ENCODE results near the gene KIF15.
"Not testable (repeated sequence)": the region's sequence is repeated elsewhere in the genome, so short reads cannot be mapped to it uniquely, and the experiment has no call there.

The KIF15 gene

DNA sequence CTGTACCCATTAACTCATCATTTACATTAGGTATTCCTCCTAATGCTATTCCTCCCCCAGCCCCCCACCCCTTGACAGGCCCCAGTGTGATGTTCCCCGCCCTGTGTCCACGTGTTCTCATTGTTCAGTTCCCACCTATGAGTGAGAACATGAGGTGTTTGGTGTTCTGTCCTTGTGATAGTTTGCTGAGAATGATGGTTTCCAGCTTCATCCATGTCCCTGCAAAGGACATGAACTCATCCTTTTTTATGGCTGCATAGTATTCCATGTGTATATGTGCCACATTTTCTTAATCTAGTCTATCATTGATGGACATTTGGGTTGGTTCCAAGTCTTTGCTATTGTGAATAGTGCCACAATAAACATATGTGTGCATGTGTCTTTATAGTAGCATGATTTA lies 54.7 kb downstream of the KIF15 start:
- not testable (repeated sequence) for DNase-seq (ENCODE audit: low read depth, low spot score)

DNA sequence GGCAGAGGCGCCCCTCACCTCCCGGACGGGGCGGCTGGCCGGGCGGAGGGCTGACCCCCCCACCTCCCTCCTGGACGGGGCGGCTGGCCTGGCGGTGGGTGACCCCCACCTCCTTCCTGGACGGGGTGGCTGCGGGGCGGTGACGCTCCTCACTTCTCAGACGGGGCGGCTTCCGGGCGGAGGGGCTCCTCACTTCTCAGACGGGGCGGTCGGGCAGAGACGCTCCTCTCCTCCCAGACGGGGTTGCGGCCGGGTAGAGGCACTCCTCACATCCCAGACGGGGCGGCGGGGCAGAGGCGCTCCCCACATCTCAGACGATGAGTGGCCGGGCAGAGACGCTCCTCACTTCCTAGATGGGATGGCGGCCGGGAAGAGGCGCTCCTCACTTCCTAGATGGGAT lies 59.6 kb downstream of the KIF15 start:
- DNase-seq (ENCODE audit: low read depth, low spot score) = not testable (repeated sequence)

DNA sequence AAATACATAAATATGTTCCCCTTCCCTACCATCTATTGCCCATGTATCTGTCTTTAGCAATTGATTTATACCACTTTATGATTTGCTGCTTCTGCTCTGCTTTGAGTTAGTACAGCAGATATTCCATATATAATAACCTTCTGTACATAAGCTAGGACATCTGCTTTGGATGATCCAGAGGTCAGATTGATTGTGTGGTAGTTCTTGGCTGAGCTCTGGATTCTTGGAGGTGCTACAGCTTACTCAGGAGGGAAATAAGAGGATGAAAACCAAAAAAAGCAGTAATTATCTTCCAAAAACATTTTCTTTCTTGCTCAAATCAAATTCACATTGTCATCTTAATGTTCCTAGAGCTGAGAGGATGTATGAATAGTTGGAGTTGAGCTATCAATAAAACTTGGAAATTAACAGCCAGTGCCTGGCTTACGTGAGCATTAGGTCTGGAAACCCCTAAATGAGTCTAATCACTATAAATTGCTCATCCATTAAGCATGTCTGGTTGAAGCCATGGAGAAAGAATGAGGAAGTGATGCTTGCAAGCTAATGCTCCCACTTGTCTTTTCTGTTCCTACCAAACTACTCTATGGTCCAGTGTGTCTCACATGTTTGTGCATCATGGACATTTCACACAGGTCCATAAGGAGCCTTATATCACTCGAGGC lies 63.8 kb downstream of the KIF15 start:
- DNase-seq (ENCODE audit: low read depth, low spot score) = no peak

DNA sequence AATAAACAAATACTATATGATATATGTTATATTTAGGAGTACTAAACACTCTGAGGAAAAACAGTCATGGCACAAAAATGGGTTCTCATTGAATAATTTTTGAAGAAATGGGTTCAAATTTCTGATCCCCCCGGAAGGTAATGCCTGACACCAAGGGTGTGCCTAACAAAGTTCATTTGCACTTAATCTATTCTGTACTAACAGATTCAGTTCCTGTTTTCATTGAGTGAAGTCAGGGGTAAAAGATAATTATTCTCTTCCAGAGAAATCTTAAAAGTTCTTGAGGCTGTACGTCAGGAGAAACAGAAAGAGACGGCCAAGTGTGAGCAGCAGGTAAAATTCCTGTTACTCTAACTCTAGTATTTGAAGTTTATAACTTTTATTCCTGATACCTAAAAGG lies 65.6 kb downstream of the KIF15 start:
- DNase-seq (ENCODE audit: low read depth, low spot score) = no peak

DNA sequence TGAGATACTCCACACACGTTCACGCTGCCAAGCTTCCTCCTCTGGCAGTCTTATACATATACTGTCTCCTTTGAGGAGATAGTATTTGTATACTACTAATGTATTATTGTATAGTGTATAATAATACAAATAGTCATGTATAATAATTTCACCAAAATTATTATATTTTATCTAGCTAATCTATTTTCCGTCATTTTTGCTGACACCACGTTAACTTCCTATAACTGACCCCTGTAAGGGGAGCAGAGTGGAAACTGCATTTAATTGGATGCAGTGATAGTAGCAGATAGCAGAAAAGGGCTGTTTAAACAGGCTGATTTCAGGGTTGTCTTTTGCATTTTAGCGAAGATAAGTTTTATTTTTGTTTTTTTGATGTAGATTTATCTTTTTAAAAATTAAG lies 69.6 kb downstream of the KIF15 start:
- DNase-seq (ENCODE audit: low read depth, low spot score) = no peak

DNA sequence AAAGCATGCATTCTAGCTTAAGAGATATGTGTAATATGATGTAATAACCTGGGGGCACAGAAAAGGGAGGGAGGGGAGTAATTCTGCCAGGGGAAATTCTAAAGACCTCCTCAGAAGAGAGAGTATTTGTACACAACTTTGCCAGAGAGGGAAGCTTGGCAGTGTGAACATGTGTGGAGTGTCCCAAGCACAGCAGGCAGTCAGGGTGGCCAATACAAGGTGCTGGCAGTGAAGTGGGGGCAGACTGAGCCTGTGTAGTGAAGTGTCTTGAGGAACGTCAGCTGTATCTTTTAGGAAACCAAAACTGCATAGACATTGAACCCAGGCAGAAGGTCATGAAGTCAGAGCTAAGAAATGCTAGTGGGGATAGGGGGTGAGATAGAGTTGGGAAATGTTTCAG lies 70.4 kb downstream of the KIF15 start:
- DNase-seq (ENCODE audit: low read depth, low spot score) = no peak

DNA sequence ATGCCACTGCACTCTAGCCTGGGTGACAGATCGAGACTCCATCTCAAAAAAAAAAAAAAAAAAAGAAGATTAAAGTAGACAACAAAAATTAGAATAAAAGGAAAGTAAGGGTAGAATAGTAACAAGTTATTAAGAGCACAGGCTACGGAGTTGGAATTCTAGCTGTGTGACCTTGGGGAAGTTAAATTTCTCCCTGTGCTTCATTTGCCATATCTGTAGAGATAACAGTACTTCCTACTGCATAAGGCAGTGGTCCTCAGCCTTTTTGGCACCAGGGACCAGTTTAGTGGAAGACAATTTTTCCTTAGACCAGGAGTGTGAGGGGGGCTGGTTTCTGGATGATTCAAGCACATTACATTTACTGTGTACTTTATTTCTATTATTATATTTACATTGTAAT lies 71.4 kb downstream of the KIF15 start:
- no peak for DNase-seq (ENCODE audit: low read depth, low spot score)

DNA sequence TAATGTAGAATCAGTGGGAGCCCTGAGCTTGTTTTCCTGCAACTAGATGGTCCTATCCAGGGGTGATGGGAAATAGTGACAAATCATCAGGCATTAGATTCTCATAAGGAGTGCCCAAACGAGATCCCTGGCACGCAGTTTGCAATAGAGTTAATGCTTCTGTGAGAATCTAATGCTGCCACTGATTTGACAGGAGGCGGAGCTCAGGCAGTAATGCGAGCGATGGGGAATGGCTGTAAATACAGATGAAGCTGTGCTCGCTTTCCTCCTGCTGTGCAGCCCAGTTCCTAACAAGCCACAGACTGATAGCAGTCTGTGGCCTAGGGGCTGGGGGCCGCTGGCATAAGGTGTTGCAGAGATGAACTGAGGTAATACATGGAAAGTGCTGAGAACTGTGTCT lies 71.8 kb downstream of the KIF15 start:
- DNase-seq (ENCODE audit: low read depth, low spot score) = peak; percentile 6

DNA sequence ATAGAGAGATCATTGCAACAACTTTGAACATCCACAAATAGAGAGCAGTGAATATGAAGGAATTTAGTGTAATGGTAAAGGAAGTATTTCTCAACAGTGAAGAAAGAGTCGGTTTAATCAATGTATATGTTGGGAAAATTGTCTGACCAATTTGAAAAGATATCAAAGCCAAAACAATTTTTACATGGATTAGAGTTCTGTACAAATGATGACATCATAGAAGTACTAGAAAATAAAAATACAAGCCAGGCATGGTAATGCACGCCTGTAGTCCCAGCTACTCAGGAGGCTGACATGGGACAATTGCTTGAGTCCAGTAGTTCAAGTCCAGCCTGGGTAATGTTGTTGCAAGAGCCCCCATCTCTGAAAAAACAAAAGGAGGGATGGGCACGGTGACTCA lies 74.1 kb downstream of the KIF15 start:
- no peak for DNase-seq (ENCODE audit: low read depth, low spot score)

DNA sequence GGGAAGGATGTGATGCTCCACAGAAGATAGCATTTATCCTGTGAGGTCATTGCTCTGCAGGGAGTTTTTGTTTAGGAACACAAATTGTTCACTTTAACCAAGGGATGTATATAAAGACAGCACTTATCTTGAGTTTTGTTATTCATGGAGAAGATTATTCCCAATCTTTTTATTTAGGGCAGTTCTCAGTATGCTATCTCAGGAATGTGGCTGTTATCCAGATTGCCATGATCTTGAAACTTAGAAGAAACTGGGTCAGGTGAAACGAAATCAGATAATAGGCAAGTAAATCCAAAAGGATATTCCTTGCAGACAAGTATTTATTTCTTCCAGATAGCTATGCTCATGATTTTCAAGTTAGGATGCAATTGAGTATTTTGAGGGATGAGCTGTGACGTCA lies 80.8 kb downstream of the KIF15 start:
- no peak for DNase-seq (ENCODE audit: low read depth, low spot score)

DNA sequence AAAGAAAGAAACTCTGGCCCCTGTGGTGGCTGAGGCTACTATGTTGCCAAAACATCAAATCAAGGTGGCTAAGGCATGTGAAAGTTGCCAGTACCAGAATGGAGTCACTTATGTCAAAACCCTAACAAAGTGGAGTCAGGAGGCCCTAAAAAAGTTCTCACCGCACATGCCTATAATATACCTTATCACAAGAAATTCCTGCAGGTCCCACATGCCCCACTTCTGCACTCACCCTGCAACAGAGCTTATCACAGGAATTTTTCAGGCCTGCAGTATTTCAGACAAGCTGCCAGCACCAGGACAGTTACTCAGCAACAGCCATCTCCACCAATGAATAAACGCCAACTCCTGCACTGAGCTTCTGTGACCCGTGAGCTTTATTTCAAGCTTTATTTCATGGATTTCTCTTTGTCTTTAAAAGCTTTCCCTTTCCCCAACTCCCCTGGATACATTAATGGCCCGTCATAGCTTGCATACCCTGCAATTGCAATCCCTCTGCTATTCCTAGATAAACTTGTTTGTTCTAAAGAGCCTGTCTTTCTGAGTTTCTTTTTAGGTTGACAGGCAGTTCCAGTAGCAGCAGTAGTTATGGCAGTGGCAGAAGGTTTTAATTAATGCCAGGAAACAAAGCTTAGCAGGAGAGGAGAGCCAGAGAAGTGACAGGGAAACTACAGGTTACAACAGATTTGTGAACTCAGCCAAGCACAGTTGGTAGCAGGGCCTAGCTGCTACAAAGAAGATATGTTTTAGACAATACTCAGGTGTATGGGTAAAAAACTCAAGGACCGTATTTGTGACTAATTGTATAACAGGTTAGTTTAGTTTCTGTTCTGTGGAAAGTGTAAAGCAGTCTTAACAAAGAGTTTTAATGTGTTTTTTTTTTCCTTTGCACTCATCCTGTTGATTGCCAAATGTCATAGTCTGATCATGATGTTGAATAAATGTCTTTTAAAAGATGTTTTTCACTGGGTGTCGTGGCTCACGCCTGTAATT lies 84.2 kb downstream of the KIF15 start:
- DNase-seq (ENCODE audit: low read depth, low spot score) = peak; percentile 72

DNA sequence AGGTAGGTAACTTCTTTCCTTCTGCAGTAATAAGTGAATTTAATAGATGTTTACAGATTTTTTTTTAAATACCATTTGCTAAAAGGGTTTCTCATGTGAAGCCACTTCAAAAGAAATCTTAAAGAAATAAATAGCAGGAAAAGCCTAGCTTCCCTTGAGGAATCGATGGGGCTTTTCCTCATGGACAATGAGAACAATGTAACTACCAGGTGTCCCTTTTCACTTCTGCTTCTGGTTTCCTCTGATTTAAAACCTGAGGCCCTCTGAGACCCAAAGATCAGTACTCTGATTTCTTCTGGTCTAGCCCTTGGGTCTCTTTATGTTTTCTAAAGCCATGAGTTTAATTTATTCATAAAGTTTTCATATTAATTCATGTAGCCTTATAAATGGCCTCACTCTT lies 87.0 kb downstream of the KIF15 start:
- no peak for DNase-seq (ENCODE audit: low read depth, low spot score)

DNA sequence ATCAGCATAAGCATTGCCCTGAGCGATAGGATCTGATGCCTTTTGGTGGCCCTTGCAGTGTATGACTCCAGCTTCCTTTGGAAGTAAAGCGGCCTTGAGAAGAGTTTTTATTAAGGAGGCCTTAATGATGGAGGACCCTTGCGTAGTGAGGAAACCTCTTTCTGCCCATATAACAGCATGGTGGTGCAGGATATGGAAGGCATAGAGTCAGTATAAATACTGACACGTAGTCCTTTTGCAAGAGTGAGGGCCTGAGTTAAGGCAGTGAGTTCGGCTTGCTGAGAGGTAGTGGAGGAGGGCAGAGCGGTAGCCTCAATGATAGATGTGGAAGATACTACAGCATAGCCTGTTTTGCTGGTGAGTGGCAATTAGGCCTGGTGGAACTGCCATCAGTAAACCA lies 95.1 kb downstream of the KIF15 start:
- DNase-seq (ENCODE audit: low read depth, low spot score) = not testable (repeated sequence)

DNA sequence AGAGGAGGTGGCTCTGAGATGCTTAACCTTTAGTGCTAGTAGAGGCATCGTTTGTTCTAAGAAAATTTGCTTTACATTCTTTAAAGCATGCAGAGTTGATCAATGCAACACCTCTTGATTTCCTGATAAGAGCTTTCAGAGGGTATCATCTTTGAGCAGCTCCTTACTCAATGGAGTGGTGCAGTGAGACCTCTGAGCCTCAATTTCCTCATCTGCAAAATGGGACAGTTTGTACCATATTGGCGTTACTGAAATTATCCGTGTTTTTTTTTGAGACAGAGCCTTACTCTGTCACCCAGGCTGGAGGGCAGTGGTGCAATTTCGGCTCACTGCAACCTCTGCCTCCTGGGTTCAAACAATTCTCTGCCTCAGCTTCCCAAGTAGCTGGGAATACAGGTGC lies 98.5 kb downstream of the KIF15 start:
- DNase-seq (ENCODE audit: low read depth, low spot score) = no peak

DNA sequence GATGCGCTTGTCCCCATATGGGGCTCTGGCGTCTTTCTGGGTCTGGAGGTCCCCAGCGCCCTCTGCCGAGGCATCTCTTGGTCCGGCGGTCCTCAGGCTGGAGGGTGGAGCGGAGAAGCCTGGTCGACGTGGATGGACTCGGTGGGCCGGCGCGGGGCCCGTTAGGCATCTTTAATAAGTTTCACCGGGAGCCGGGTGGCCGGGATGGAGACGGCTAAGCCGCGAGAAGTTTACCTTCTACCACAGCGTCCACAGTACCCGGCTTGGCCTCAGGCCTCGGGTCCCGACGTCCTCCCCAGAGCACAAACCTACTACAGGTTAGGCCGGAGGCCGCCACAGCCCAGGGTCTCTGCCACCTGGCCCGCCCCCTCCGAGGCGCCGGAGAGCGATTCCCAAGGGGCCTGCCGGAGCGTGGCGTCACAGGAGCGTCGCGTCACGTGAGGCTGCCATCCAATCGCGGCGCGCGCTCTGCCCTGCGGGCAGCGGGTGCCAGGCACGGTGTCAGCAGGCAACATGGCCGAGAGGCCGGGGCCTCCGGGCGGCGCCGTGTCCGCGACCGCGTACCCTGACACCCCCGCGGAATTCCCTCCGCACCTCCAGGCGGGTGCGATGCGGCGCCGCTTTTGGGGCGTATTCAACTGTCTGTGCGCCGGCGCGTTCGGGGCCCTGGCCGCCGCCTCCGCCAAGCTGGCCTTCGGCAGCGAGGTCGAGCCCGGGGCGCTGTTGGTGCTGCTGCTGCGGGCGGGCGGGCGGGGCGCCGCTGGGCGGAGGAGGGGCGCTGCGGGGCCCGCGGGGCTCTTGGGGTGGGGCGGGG lies 100.0 kb downstream of the KIF15 start, which contains the start of gene TMEM42:
Gene TMEM42, plus strand, starts transcription at position 501 of the 814 bp plus-strand sequence. Its CDS starts 13 bp downstream, at position 514.
- peak; percentile 95 for DNase-seq (ENCODE audit: low read depth, low spot score)

DNA sequence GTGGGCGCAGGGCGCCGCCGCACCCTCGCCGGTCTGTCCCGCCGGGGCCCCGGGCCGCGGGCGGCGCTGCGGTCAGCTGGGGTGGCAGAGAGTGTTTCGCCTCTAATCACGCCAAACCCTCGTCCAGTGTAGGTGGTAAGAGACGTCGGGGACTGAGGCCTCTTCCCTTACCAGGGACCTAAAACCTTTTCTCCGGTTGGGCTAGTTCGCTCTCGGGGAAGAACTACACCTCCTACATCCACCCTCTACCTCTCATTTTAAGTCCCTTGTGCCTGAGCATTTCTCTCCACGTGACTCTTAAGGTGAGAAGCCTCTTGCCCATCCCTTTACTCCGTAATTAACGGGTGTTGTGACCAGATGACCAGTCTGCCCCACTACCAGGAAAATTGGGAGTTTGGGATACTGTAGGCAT lies 100.6 kb downstream of the KIF15 start:
- peak; percentile 39 for DNase-seq (ENCODE audit: low read depth, low spot score)

DNA sequence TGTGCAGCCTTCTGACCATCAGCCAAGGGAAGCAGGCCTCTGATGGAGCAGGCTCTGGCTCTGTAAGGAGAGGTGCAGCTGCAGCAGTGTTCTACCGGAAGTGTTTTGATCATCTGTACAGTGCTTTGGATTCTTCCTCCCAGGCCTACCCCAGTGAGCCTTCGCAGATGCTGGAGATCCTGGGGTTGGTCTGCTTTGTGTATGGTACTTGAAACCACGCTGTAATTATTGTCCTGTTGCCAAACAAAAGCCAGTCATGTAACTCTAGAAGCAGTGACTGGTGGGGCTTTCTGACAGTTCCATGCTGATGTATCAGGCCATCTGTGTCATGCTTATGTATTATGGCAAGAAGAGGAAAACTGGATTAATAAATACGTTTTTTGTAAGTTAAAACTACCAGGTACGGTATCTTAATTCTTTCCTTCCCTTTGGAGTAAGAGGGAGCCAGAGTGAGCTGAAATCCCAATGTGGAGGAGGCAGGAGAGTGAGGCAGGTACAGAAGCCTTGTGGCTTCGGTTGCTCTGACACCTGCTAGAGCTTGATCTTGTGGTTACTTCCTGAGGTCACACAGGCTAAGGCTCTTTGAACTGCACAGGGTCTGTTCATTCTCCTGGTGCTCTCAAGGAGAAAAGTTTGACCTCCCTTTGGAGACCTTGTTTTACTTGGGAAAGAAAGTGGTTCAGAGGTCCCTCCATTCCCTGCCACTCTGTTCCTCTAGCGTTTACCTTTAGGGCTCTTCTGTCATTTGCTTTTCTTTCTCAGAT lies 103.9 kb downstream of the KIF15 start:
- no peak for DNase-seq (ENCODE audit: low read depth, low spot score)

DNA sequence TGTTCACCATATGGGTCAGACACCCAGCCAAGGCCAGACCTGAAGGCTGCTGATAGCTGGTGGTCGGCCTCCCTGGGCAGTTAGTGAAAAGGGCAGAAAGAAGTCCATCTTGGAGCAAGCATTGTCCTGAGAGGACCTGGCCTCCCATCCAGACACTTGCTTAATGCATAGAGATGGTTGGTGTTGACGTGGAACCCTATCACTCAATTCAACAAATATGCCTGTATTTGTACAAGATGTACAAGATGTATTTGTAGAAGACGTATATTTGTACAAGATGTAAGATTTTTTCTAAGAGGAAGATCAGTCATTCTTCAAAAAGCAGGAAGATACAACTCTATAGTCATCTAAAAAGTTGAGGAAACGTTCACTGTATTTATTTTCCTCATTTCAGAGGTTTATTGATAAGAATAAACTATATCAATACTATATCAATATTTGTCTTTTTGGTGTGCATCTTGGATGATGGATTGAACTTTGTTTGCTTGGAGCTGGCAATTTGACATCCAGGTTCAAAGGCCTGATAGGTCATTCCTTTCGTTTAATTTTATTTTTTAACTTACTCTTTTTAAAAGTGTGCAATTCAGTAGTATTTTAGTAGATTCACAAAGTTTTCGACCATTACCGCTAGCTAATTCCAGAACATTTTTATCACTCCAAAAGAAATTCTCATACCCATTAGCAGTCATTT lies 106.0 kb downstream of the KIF15 start:
- DNase-seq (ENCODE audit: low read depth, low spot score) = no peak

DNA sequence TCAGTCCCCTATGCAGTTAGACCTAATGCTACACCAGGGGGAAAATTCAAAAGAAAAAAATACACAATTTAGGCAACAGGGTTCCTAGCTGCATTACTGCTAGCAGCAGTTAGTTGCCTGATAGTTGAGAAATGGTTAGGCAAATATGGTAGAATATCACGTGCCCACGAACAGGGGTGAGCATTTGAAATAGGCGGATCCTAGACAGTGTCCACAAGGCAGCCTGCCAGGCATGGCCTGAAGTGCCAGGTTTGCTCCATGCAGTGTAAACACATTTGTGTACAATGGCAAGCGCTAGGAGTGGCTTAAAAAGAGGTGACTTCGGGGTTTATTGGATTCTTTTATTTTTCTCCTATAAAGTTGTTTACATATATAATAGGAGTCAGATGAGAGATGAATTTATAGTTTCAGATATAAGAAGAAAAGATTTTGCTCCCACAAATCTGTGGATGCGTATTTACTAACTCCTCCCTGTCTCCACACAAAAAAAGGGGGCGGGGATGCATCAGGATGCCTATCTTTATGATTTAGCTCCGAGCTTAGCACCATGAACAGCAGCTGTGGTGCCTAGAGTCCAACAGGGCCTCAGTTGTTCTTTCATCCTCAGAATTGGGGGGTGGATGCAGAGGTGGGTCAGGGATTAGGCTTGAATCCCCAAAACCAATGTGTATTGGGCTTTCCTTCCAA lies 108.9 kb downstream of the KIF15 start:
- DNase-seq (ENCODE audit: low read depth, low spot score) = no peak

DNA sequence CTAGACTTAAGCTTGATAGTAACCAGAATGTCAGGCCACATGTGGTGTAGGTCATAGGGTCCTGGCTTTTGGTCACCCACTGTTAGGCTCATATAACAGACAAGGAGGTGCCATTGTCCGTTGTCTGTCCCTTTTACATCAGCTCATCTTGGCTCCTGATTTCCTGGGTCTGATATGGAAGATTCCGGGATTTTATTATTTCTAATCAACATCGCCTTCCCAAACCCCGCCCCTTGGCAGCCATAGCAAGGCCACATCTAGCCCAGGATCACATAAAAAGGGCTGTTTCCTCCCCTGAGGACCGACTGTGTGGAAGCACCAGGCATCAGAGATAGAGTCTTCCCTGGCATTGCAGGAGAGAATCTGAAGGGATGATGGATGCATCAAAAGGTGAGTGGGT lies 112.7 kb downstream of the KIF15 start, which contains the start of gene TGM4:
Gene TGM4, plus strand, starts transcription at position 301 of the 400 bp plus-strand sequence. Its CDS starts 71 bp downstream, at position 372.
- no peak for DNase-seq (ENCODE audit: low read depth, low spot score)

Data from ELF-1 (cell line).